ENCODE data around the gene ENTR1. TPM values are rescaled to one million over a fixed set of nuclear protein-coding genes. Genes with fewer than 3 reads are reported as not detected.

Gene ENTR1
- total and polyA plus RNA-seq, 12 donors, result 11.5 to 26.9 (median 15.8) TPM

DNA sequence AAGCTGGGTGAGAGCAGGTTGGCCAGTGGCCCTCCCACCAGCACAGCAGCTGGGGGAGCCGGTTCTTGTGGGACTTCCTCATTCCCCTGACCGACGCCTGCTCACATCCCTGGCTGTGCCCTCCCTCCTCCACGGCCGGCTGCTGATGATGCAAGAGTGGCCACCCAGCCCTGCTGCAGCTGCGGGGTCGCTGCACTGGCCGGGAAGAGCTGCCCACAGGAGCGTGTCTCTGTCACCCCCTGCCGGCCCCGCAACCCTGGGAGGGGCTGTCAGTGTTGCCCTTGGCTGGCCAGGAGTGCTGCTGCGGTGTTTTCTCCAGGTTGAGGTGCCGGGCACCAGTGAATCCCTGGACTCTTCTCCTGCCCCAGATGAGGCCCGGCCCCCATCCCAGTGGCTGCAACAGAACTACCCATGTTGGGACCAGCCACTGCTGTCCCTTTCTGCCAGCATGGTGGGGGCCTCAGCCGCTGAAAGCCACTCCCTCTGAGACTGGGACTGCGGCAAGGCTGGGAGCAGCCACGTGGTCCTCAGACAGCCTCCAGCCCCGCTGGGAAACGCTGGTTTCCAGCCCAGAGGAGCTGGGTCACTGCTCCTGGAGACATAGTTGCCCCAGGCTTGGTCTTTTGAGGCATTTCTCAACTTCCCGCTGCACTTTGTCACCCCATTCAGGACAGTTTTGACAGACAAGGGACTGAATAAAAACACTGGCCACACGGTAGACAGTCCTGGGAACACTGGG is 37.7 kb downstream of the ENTR1 start:
- TF ChIP-seq, protein P1, sequence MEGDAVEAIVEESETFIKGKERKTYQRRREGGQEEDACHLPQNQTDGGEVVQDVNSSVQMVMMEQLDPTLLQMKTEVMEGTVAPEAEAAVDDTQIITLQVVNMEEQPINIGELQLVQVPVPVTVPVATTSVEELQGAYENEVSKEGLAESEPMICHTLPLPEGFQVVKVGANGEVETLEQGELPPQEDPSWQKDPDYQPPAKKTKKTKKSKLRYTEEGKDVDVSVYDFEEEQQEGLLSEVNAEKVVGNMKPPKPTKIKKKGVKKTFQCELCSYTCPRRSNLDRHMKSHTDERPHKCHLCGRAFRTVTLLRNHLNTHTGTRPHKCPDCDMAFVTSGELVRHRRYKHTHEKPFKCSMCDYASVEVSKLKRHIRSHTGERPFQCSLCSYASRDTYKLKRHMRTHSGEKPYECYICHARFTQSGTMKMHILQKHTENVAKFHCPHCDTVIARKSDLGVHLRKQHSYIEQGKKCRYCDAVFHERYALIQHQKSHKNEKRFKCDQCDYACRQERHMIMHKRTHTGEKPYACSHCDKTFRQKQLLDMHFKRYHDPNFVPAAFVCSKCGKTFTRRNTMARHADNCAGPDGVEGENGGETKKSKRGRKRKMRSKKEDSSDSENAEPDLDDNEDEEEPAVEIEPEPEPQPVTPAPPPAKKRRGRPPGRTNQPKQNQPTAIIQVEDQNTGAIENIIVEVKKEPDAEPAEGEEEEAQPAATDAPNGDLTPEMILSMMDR (IDR thresholded peaks at IDR 0.05), result peak in 1 of 9 donors; percentile 18
- H3K9me3 ChIP-seq, result no peaks in the 10 kb centered on the region
- H3K27ac ChIP-seq, result peak overlapping the region in 1 of 10 donors; percentile 72
- WGBS, 2 donors, result 38 to 42% methylated on average over 21 of the region's 21 CpGs
- DNase-seq (peak in 1 of 2 donors; percentile 65), ATAC-seq (peak; percentile 24 to 70 (median 64))
- H3K4me1 ChIP-seq, result peaks cover 0 to 32% (median 6%) of the 10 kb centered on the region in 9 donors
- H3K27me3 ChIP-seq, result no peaks in the 10 kb centered on the region
- peak overlapping the region in 7 of 10 donors; percentile 1 to 55 (median 29) for H3K4me3 ChIP-seq
- intact Hi-C loops (cut with DNase I), result no loop called here
- H3K36me3 ChIP-seq, result peaks cover 0 to 17% (median 0%) of the 10 kb centered on the region in 9 donors

DNA sequence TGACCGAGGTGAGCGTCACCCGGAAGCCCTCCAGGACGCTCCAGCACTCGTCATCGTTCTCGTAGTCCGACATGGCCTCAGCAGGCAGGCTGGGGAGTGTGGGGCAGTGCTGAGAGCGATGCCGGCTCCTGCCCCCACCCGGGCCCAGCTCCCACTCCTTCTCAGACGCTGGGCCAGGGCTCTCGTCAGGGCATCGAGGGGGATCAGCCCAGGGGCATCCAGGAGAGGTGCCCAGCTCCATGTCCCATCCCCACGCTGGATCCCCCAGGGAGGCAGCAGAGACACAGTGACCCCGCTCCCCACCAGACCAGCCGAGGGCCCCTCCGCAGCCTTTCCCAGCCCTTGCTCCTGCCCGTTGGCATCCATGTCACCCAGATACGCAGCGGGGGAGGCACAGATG is 38.4 kb downstream of the ENTR1 start:
- Histone ChIP-seq H3K9me3 (no peaks in the 10 kb centered on the region), H3K4me1 (peaks cover 0 to 26% (median 6%) of the 10 kb centered on the region in 9 donors), H3K27me3 (no peaks in the 10 kb centered on the region), H3K27ac (peak overlapping the region in 1 of 10 donors; percentile 72), H3K4me3 (peak overlapping the region in 1 of 10 donors; percentile 55), H3K36me3 (peaks cover 0 to 15% (median 0%) of the 10 kb centered on the region in 9 donors)
- intact Hi-C loops (cut with DNase I), result no loop called here
- no peak for DNase-seq
- ATAC-seq, result no peak
- WGBS, 2 donors, result 88 to 93% methylated on average over 21 of the region's 21 CpGs
- TF ChIP-seq, protein P1 (IDR thresholded peaks at IDR 0.05), result no peak

DNA sequence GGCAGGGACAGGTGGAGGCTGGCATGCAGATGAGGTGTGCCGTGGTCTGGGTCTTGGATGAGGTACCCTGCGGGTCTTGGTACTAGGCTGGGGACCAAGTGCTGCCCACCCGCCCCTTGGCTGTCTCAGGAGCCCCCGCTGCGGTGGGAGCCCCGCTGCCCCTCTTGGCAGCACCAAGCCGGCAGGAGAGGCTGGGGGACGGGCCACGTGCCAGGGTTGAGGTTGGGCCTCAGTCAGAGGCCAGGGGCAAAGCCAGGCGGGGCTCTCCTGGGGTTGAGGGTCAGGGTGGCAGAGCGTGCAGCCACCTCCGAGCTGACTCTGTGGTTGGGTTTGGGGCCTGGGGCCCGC is 38.9 kb downstream of the ENTR1 start:
- intact Hi-C loops (cut with DNase I), result no loop called here

DNA sequence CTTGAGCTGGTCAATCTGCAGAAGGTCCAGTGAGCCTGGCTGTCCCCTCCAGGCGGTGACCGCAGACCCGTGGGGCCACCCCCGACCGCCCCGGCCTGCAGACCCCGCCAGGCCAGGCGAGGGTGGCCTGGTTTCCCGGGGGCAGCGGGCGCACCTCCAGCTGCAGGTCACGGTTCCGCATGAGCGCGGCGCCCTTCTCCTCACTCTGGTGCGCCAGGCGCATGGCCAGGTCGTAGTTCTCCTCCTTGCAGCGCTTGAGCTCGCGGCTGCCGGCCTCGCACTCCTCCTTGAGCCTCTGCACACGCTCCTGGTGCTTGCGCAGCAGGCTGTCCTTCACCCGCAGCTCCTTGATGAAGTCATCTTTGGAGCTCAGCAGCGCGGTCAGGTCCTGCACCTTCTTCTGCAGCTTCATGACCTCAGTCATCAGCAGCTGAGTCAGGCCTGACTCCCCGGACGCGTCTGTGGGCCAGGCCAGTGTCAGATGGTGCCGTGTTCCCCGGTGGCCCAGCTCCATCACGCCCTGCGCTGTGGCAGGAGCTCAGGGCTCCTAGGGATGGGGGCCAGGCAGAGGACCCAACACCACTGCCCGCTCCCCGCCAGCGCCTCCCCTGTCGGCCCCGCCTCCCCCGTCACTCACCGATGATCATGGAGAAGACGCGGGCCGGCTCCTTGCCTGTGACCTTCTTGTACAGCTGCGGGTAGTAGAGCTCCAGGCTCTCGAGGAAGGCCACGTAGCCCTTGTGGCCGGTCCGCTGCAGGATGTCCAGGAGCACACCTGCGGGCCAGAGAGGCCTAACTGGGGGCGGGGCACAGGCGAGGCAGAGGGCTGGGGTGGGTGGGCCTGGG is 39.5 kb downstream of the ENTR1 start:
- no peak overlapping the region for H3K4me3 ChIP-seq
- intact Hi-C loops (cut with DNase I), result no loop called here
- no peaks in the 10 kb centered on the region for H3K9me3 ChIP-seq
- peaks cover 0 to 15% (median 0%) of the 10 kb centered on the region in 9 donors for H3K36me3 ChIP-seq
- peaks cover 0 to 23% (median 6%) of the 10 kb centered on the region in 9 donors for H3K4me1 ChIP-seq
- TF ChIP-seq, protein P1 (IDR thresholded peaks at IDR 0.05), result no peak
- no peak for ATAC-seq
- DNase-seq, result no peak
- no peaks in the 10 kb centered on the region for H3K27me3 ChIP-seq
- H3K27ac ChIP-seq, result no peak overlapping the region
- 93 to 94% methylated on average over 54 of the region's 54 CpGs for WGBS, 2 donors

More for the DNA sequence above, 38.9 kb downstream of the ENTR1 start:
- Histone ChIP-seq H3K27me3 (no peaks in the 10 kb centered on the region), H3K4me1 (peaks cover 0 to 21% (median 6%) of the 10 kb centered on the region in 9 donors), H3K4me3 (no peak overlapping the region), H3K27ac (no peak overlapping the region), H3K36me3 (peaks cover 0 to 15% (median 0%) of the 10 kb centered on the region in 9 donors), H3K9me3 (no peaks in the 10 kb centered on the region)
- WGBS, 2 donors, result 92% methylated on average over 10 to 13 of the region's 13 CpGs
- DNase-seq (no peak), ATAC-seq (no peak)
- TF ChIP-seq, protein P1 (IDR thresholded peaks at IDR 0.05), result no peak

Data from heart right ventricle (tissue), 16 donors.